ENCODE results near the gene FNBP1L.
"Not testable (repeated sequence)": the region's sequence is repeated elsewhere in the genome, so short reads cannot be mapped to it uniquely, and the experiment has no call there.

FNBP1L gene

GRCh38 chr1:93549811-93550210 is 101.9 kb downstream of the FNBP1L start:
- Histone ChIP-seq H3K56ac (ENCODE audit: low read length) (no peak overlapping the region), H3K4ac (ENCODE audit: low read depth, low read length) (no peak overlapping the region), H3K9ac (ENCODE audit: low read length) (no peak overlapping the region), H2BK5ac (ENCODE audit: low read length) (no peak overlapping the region), H3K79me1 (ENCODE audit: low read length) (peaks cover 2% of the 10 kb centered on the region), H3K27me3 (ENCODE audit: insufficient read depth, low read length, poor library complexity) (no peaks in the 10 kb centered on the region), H3K36me3 (ENCODE audit: control insufficient read depth, insufficient read depth, low read length) (peaks cover 4% of the 10 kb centered on the region), H2BK15ac (replicated peaks; ENCODE audit: low read depth) (no peak overlapping the region), H3K4me1 (ENCODE audit: control insufficient read depth, low read depth, low read length) (peaks cover 5% of the 10 kb centered on the region), H3K23ac (ENCODE audit: low read length) (no peak overlapping the region), H3K4me3 (ENCODE audit: low read length) (no peak overlapping the region), H2AK5ac (ENCODE audit: low read length) (no peak overlapping the region), H4K8ac (ENCODE audit: low read depth, low read length) (no peak overlapping the region), H4K5ac (ENCODE audit: low read length) (no peak overlapping the region), H3K18ac (ENCODE audit: low read length) (no peak overlapping the region), H3K4me2 (ENCODE audit: low read length) (no peak overlapping the region), H3K27ac (ENCODE audit: low read depth, low read length) (no peak overlapping the region), H2BK120ac (ENCODE audit: low read depth, low read length) (no peak overlapping the region), H3K79me2 (ENCODE audit: control insufficient read depth, insufficient read depth, low read length) (no peaks in the 10 kb centered on the region)
- WGBS (ENCODE audit: extremely low coverage, insufficient coverage, low lambda C conversion rate), result no CpG with 5 or more reads among the region's 4 CpGs
- no peak for DNase-seq

DNA sequence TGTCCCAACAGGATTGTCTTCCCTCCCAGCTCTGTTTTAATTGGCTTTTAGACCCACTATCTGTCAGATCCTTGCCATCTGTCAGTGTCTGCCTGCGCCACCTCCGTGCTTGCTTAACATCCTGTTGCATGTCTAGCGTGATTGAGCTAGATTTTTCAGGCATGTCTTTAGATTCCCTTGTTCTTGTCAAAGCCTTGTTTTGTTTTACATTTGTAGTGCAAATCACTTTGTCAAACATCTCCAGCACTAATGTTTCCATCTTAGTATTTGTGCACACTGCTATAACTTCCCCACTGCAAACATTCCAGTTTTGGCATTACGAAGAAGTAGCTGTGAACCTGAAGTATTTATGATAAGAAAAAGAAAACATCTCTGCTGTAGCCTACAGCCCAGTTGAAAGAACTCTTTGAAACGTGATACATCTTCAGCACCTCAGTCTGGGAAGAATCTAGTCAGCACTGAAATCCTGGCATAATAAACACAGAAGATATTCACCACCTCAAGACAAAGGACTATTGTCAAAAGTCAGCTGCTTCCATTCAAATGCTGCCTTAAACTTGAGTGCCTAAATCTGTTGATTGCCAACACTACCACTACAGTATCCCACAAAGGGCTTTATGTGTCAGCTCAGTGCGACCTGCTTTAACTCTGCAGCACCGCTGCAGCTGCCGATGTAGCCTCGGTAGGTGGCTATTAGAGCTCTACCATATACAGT is 105.0 kb downstream of the FNBP1L start:
- Histone ChIP-seq H3K79me1 (ENCODE audit: low read length) (peaks cover 2% of the 10 kb centered on the region), H3K23ac (ENCODE audit: low read length) (no peak overlapping the region), H3K9ac (ENCODE audit: low read length) (no peak overlapping the region), H3K18ac (ENCODE audit: low read length) (no peak overlapping the region), H3K27me3 (ENCODE audit: insufficient read depth, low read length, poor library complexity) (no peaks in the 10 kb centered on the region), H3K4ac (ENCODE audit: low read depth, low read length) (no peak overlapping the region), H4K5ac (ENCODE audit: low read length) (no peak overlapping the region), H3K4me2 (ENCODE audit: low read length) (no peak overlapping the region), H2BK15ac (replicated peaks; ENCODE audit: low read depth) (no peak overlapping the region), H4K8ac (ENCODE audit: low read depth, low read length) (no peak overlapping the region), H3K36me3 (ENCODE audit: control insufficient read depth, insufficient read depth, low read length) (peaks cover 5% of the 10 kb centered on the region), H2BK5ac (ENCODE audit: low read length) (no peak overlapping the region), H2AK5ac (ENCODE audit: low read length) (no peak overlapping the region), H2BK120ac (ENCODE audit: low read depth, low read length) (no peak overlapping the region), H3K79me2 (ENCODE audit: control insufficient read depth, insufficient read depth, low read length) (no peaks in the 10 kb centered on the region), H3K56ac (ENCODE audit: low read length) (no peak overlapping the region), H3K4me3 (ENCODE audit: low read length) (no peak overlapping the region), H3K27ac (ENCODE audit: low read depth, low read length) (no peak overlapping the region), H3K4me1 (ENCODE audit: control insufficient read depth, low read depth, low read length) (peaks cover 6% of the 10 kb centered on the region)
- WGBS (ENCODE audit: extremely low coverage, insufficient coverage, low lambda C conversion rate), result no CpG with 5 or more reads among the region's 9 CpGs
- DNase-seq, result no peak

DNA sequence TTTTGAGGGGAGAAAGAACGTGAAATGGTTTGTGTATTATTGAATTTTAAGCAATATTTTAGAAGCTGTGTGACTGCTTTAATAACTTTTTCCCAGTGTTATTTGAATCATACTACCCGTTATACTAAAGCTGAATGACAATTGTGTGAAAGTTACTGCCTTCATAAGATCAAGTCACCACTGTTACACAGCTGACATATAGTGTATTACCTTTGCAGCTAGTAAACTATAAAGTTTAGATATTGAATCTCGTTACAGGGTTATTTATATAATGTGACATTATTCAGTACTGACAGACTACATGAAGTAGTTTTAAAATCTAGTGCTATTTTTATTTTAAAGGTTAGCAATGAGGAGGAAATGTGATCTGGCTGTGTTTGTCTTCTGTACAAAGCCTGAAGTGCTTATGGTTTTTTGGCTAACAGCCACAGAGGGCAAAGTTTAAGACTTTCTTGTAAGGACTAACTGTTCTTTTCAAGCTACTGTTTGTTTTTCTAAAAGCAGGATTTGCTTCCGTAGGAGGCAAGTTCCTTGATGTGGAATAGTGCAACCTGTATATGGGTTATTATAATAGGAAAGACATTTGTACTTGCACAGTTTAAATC is 106.1 kb downstream of the FNBP1L start:
- H3K4me3 ChIP-seq (ENCODE audit: low read length); H3K18ac ChIP-seq (ENCODE audit: low read length); H3K79me1 ChIP-seq (ENCODE audit: low read length); H4K8ac ChIP-seq (ENCODE audit: low read depth, low read length); H2BK120ac ChIP-seq (ENCODE audit: low read depth, low read length); H2BK15ac ChIP-seq (replicated peaks; ENCODE audit: low read depth); H3K27me3 ChIP-seq (ENCODE audit: insufficient read depth, low read length, poor library complexity); H3K27ac ChIP-seq (ENCODE audit: low read depth, low read length); H3K4me1 ChIP-seq (ENCODE audit: control insufficient read depth, low read depth, low read length); H3K4me2 ChIP-seq (ENCODE audit: low read length); H3K23ac ChIP-seq (ENCODE audit: low read length); H3K4ac ChIP-seq (ENCODE audit: low read depth, low read length); H3K36me3 ChIP-seq (ENCODE audit: control insufficient read depth, insufficient read depth, low read length); H2BK5ac ChIP-seq (ENCODE audit: low read length); H3K79me2 ChIP-seq (ENCODE audit: control insufficient read depth, insufficient read depth, low read length); H3K9ac ChIP-seq (ENCODE audit: low read length); H4K5ac ChIP-seq (ENCODE audit: low read length); H2AK5ac ChIP-seq (ENCODE audit: low read length); H3K56ac ChIP-seq (ENCODE audit: low read length); DNase-seq: not testable (repeated sequence)
- WGBS (ENCODE audit: extremely low coverage, insufficient coverage, low lambda C conversion rate), result no CpG with 5 or more reads among the region's 4 CpGs

GRCh38 chr1:93554883-93555872 is 107.3 kb downstream of the FNBP1L start:
- WGBS (ENCODE audit: extremely low coverage, insufficient coverage, low lambda C conversion rate), result no CpG with 5 or more reads among the region's 7 CpGs
- Histone ChIP-seq H3K9ac (ENCODE audit: low read length) (no peak overlapping the region), H2BK120ac (ENCODE audit: low read depth, low read length) (no peak overlapping the region), H3K4me2 (ENCODE audit: low read length) (no peak overlapping the region), H3K4me3 (ENCODE audit: low read length) (no peak overlapping the region), H2AK5ac (ENCODE audit: low read length) (no peak overlapping the region), H3K56ac (ENCODE audit: low read length) (no peak overlapping the region), H3K18ac (ENCODE audit: low read length) (no peak overlapping the region), H4K5ac (ENCODE audit: low read length) (no peak overlapping the region), H3K4me1 (ENCODE audit: control insufficient read depth, low read depth, low read length) (peaks cover 6% of the 10 kb centered on the region), H3K36me3 (ENCODE audit: control insufficient read depth, insufficient read depth, low read length) (peaks cover 3% of the 10 kb centered on the region), H3K27me3 (ENCODE audit: insufficient read depth, low read length, poor library complexity) (no peaks in the 10 kb centered on the region), H4K8ac (ENCODE audit: low read depth, low read length) (no peak overlapping the region), H3K4ac (ENCODE audit: low read depth, low read length) (no peak overlapping the region), H2BK5ac (ENCODE audit: low read length) (no peak overlapping the region), H3K79me1 (ENCODE audit: low read length) (peaks cover 2% of the 10 kb centered on the region), H3K27ac (ENCODE audit: low read depth, low read length) (no peak overlapping the region), H2BK15ac (replicated peaks; ENCODE audit: low read depth) (no peak overlapping the region), H3K23ac (ENCODE audit: low read length) (no peak overlapping the region), H3K79me2 (ENCODE audit: control insufficient read depth, insufficient read depth, low read length) (no peaks in the 10 kb centered on the region)
- DNase-seq, result no peak

DNA sequence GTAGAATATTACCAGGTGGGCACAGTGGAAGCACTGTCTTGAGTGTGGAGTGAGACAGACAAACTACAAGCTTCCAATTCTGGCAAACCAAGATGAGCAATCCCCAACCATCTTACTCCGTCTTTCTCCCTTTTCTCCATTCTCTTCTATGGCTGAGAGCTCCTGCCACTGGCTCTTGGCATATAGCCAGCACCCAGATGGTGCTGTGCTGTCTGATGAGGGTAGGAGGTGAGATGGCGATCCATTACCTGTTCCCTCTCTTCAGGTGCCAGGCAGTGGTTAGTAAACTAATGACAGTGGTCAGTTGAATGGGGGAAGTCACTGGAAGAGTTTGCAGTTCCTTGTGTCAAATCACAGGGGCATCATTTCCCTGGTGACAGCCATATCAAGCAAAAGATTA is 108.4 kb downstream of the FNBP1L start:
- Histone ChIP-seq H3K27ac (ENCODE audit: low read depth, low read length) (no peak overlapping the region), H3K79me2 (ENCODE audit: control insufficient read depth, insufficient read depth, low read length) (no peaks in the 10 kb centered on the region), H3K4me1 (ENCODE audit: control insufficient read depth, low read depth, low read length) (peaks cover 6% of the 10 kb centered on the region), H2BK120ac (ENCODE audit: low read depth, low read length) (no peak overlapping the region), H3K9ac (ENCODE audit: low read length) (no peak overlapping the region), H2BK5ac (ENCODE audit: low read length) (no peak overlapping the region), H4K5ac (ENCODE audit: low read length) (no peak overlapping the region), H3K4me2 (ENCODE audit: low read length) (no peak overlapping the region), H3K4ac (ENCODE audit: low read depth, low read length) (no peak overlapping the region), H2BK15ac (replicated peaks; ENCODE audit: low read depth) (no peak overlapping the region), H3K79me1 (ENCODE audit: low read length) (peaks cover 2% of the 10 kb centered on the region), H4K8ac (ENCODE audit: low read depth, low read length) (no peak overlapping the region), H3K56ac (ENCODE audit: low read length) (no peak overlapping the region), H3K18ac (ENCODE audit: low read length) (no peak overlapping the region), H3K4me3 (ENCODE audit: low read length) (no peak overlapping the region), H3K23ac (ENCODE audit: low read length) (no peak overlapping the region), H3K36me3 (ENCODE audit: control insufficient read depth, insufficient read depth, low read length) (peaks cover 1% of the 10 kb centered on the region), H3K27me3 (ENCODE audit: insufficient read depth, low read length, poor library complexity) (no peaks in the 10 kb centered on the region), H2AK5ac (ENCODE audit: low read length) (no peak overlapping the region)
- DNase-seq, result no peak
- no CpG with 5 or more reads among the region's 2 CpGs for WGBS (ENCODE audit: extremely low coverage, insufficient coverage, low lambda C conversion rate)
